Left lung (tissue), 10 donors: ENCODE results near the gene SLK. TPM values are rescaled to one million over a fixed set of nuclear protein-coding genes. Genes with fewer than 3 reads are reported as not detected.

Experiments used
- ATAC-seq: fragments of 200-7000 bp; cut with Tn5 transposase; one replicate; pipeline ENCODE4 v1.9.1; 2020; ENCODE audit warnings: moderate library complexity
- DNase-seq, 4 donors: peaks; one replicate each; pipeline ENCODE4 v3.0.0-alpha.2; 2013 to 2020
- H3K27ac ChIP-seq, 2 donors: fragments of 200-600 bp; sonication (generic) in 1 of 2; one replicate each; pipeline versions ENCODE4 v1.5.0 to v1.8.0; 2020 to 2021
- H3K27me3 ChIP-seq, 2 donors: fragments of 200-600 bp; sonication (generic) in 1 of 2; one replicate each; pipeline versions ENCODE4 v1.5.0 to v1.8.0; 2020 to 2021
- H3K36me3 ChIP-seq, 2 donors: fragments of 200-600 bp; sonication (generic) in 1 of 2; one replicate each; pipeline versions ENCODE4 v1.5.0 to v1.8.0; 2020 to 2021
- H3K4me1 ChIP-seq, 2 donors: fragments of 200-600 bp; one replicate each; pipeline ENCODE4 v1.8.0; 2021
- H3K4me3 ChIP-seq, 2 donors: fragments of 200-600 bp; sonication (generic) in 1 of 2; one replicate each; pipeline versions ENCODE4 v1.5.0 to v1.8.0; 2020 to 2021; ENCODE audit warnings: mild to moderate bottlenecking in 1 of 2
- H3K9me3 ChIP-seq, 2 donors: fragments of 200-600 bp; sonication (generic) in 1 of 2; one replicate each; pipeline versions ENCODE4 v1.5.0 to v1.8.0; 2020 to 2021
- intact Hi-C, 2 donors: fragments of 100-400 bp; cut with DNase I; formaldehyde crosslinking; loops; one replicate each; pipeline versions ENCODE4 v1.11.2 to v1.14.2; 2022
- polyA plus RNA-seq, 6 donors: library from polyadenylated mRNA; unstranded; fragments of 120-200 nt; gene quantifications; one replicate each; pipeline ENCODE4 v1.2.1, GENCODE V29; 2013; ENCODE audit not compliant: insufficient read length in 6 of 6
- total RNA-seq, 2 donors: library from RNA; stranded (reverse); fragmentation: NEBNext Ultra II Directional; extraction: Animal tissue kit (Norgen Biotek cat#: 25700); gene quantifications; one replicate each; pipeline ENCODE4 v1.2.1, GENCODE V29; 2021
- TF ChIP-seq, protein P1 (sequence below), 2 donors: fragments of 200-600 bp; sonication (generic) in 1 of 2; IDR thresholded peaks; one replicate each; pipeline versions ENCODE4 v1.5.0 to v1.8.0; 2021; ENCODE audit warnings: antibody characterized with exemption in 2 of 2
- donor health status: DM: no; HTN: yes; CAD: no.
- donor health status: DM: no; HTN: no; CAD: no.

The SLK gene
- total and polyA plus RNA-seq, 8 donors, result 52.1 to 68.1 (median 63.2) TPM

DNA sequence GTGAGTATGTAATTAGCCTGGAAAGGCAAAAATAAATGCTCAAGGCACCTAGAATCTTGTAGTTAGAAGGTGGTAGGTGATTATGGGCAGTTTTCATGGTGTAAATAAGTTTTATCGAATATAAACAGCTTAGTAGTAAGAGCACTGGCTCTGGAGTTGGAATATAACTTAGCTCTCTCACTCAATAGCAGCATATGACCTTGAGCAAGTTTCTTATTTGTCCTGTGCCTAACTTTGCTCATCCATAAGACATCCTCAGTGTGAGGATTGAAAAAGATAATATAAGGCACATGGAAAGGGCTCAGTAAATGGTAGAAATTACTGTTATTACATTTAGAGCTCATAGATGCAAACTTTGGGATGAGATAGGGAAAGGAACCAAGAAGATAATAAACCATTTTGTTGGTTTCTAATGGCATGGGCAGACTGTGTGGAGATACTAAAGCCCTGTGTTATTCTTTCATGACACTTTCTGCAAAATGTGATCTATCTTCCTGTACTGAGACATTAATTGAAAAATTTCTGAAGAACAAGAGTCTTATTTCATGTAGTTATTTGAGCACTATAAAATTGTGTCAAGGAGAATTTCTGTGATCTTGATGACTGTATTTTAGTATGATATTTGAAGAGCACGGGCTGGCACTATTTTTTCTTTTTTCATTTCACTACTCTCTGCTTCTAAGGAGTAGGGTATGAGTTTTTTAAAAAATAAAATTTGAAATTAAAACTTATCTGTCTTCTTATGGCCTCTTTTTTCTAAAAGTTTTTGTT, 3.1 kb downstream of the SLK start:
- Histone ChIP-seq H3K27ac (peak overlapping the region; percentile 96 to 98), H3K4me1 (peaks cover 3 to 40% of the 10 kb centered on the region in 2 donors), H3K27me3 (no peaks in the 10 kb centered on the region), H3K36me3 (no peaks in the 10 kb centered on the region), H3K9me3 (no peaks in the 10 kb centered on the region), H3K4me3 (peak overlapping the region; percentile 64 to 81)
- TF ChIP-seq, protein P1, sequence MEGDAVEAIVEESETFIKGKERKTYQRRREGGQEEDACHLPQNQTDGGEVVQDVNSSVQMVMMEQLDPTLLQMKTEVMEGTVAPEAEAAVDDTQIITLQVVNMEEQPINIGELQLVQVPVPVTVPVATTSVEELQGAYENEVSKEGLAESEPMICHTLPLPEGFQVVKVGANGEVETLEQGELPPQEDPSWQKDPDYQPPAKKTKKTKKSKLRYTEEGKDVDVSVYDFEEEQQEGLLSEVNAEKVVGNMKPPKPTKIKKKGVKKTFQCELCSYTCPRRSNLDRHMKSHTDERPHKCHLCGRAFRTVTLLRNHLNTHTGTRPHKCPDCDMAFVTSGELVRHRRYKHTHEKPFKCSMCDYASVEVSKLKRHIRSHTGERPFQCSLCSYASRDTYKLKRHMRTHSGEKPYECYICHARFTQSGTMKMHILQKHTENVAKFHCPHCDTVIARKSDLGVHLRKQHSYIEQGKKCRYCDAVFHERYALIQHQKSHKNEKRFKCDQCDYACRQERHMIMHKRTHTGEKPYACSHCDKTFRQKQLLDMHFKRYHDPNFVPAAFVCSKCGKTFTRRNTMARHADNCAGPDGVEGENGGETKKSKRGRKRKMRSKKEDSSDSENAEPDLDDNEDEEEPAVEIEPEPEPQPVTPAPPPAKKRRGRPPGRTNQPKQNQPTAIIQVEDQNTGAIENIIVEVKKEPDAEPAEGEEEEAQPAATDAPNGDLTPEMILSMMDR (IDR thresholded peaks at IDR 0.05), result no peak
- intact Hi-C loops, result loop anchor here in 1 of 2 donors (10.0 kb wide), 1 partner anchor 155 kb away; the partner anchor contains the start of gene SFR1
- ATAC-seq (peak; percentile 9), DNase-seq (no peak)

DNA sequence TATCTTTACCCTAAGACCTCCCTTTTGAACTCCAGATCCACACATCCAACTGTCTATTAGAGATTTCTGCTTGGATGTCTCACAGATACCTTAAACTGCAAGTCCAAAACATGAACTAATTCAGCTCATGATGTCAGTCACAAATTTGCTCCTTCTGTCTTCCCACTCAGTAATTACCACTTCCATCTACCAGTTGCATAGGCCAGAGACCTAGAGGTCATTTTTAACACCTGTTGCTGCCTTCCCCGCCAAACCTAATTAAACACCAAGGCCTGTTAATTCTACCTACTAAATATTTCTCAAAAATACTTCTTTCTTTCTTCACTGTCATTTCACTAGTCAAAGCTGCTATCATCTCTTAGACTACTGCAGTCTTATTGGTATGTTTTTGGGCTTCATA, 8.2 kb downstream of the SLK start:
- Histone ChIP-seq H3K27ac (no peak overlapping the region), H3K36me3 (no peaks in the 10 kb centered on the region), H3K9me3 (no peaks in the 10 kb centered on the region), H3K27me3 (no peaks in the 10 kb centered on the region), H3K4me3 (no peak overlapping the region), H3K4me1 (peaks cover 4 to 36% of the 10 kb centered on the region in 2 donors)
- DNase-seq, result no peak
- intact Hi-C loops, result loop anchor here in 1 of 2 donors (10.0 kb wide), 1 partner anchor 150 kb away; the partner anchor contains the start of gene SFR1
- TF ChIP-seq, protein P1 (IDR thresholded peaks at IDR 0.05), result no peak
- ATAC-seq, result no peak

DNA sequence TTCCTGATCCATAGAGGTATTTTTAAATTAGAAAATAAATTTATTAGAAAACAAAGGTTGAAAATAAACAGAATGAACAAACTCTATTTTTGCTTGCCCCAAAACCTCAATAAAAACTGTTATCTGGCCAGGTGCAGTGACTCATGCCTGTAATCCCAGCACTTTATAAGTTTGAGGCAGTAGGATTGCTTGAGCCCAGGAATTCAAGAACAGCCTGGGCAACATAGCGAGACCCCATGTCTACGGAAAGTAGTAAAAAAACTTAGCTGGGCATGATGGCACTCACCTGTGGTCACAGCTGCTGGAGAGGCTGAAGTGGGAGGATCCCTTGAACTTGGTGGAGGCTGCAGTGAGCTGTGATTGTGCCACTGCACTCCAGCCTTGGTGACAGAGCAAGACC, 10.3 kb downstream of the SLK start:
- Histone ChIP-seq H3K36me3 (no peaks in the 10 kb centered on the region), H3K9me3 (no peaks in the 10 kb centered on the region), H3K4me3 (no peak overlapping the region), H3K4me1 (peaks cover 2 to 37% of the 10 kb centered on the region in 2 donors), H3K27ac (no peak overlapping the region), H3K27me3 (no peaks in the 10 kb centered on the region)
- DNase-seq (no peak), ATAC-seq (no peak)
- intact Hi-C loops, result loop anchor here in 1 of 2 donors (10.0 kb wide), 1 partner anchor 148 kb away; the partner anchor contains the start of gene SFR1
- TF ChIP-seq, protein P1 (IDR thresholded peaks at IDR 0.05), result no peak

DNA sequence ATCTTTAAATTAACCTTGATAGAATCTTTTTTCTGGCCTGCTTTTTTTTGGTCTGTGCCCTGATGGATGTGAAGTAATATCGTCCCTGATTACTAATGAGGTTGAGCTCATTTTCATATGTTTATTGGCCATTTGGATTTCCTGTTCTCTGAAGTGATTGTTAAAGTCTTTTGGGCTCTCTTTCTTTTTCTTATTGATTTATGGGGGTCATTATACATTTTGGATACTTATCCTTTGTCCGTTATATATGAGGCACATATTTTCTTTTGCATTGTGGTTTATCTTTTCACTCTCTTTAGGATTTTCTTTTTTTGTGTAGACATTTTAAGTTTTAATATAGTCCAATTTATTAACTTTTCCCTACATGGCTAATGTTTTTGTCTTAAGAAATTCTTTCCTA, 12.6 kb downstream of the SLK start:
- Histone ChIP-seq H3K27me3 (no peaks in the 10 kb centered on the region), H3K9me3 (no peaks in the 10 kb centered on the region), H3K27ac (no peak overlapping the region), H3K4me3 (no peak overlapping the region), H3K4me1 (peaks cover 2 to 61% of the 10 kb centered on the region in 2 donors), H3K36me3 (no peaks in the 10 kb centered on the region)
- TF ChIP-seq, protein P1 (IDR thresholded peaks at IDR 0.05), result no peak
- DNase-seq, result no peak
- intact Hi-C loops, result loop anchor here in 1 of 2 donors (10.0 kb wide), 1 partner anchor 145 kb away; the partner anchor contains the start of gene SFR1
- no peak for ATAC-seq

DNA sequence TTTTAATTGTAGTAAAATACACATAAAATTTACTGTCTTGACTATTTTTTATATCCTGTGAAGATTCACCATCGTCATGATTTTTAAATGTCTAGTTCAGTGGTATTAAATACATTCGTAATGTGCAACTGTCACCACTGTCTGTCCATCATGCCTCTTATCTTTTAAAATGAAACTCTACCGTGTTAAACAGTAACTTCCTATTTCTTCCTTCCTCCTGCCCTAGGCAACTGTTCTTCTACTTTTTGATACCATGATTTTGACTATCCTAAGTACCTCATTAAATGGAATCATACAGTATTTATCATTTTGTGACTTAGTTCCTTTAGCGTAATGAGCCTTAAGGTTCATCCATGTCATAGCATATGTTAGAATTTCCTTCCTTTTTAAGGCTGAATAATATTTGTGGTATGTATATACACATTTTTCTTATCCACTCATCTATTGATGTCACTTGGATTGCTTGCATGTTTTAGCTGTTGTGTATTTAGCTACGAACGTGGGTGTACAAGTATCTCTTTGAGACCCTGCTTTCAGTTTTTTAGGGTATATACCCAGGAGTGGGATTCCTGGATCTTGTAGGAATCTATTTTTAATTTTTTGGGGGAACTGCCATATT, 13.5 kb downstream of the SLK start:
- TF ChIP-seq, protein P1 (IDR thresholded peaks at IDR 0.05), result no peak
- DNase-seq (no peak), ATAC-seq (no peak)
- Histone ChIP-seq H3K36me3 (no peaks in the 10 kb centered on the region), H3K4me3 (no peak overlapping the region), H3K4me1 (peaks cover 2 to 67% of the 10 kb centered on the region in 2 donors), H3K9me3 (no peaks in the 10 kb centered on the region), H3K27ac (no peak overlapping the region), H3K27me3 (no peaks in the 10 kb centered on the region)
- intact Hi-C loops, result no loop called here
